Activated CD8-positive, alpha-beta memory T cell treated with anti-CD3 and anti-CD28 coated beads for 36 hours (primary cell): Measurements from ENCODE around the gene GIPC3. TPM values are rescaled to one million over a fixed set of nuclear protein-coding genes. Genes with fewer than 3 reads are reported as not detected.

Experiments used
- CTCF ChIA-PET: fragments of 350-600 bp; sonication (Branson Sonifier 250); formaldehyde crosslinking; loops from one replicate; lab custom pipeline; 2021; ENCODE audit warnings: antibody characterized with exemption; lab: Charles Lee
- POLR2A ChIA-PET: fragments of 350-600 bp; sonication (Branson Sonifier 250); formaldehyde crosslinking; loops from one replicate; lab custom pipeline; 2021; ENCODE audit warnings: antibody characterized with exemption; lab: Charles Lee
- total RNA-seq, 2 experiments: library from RNA; stranded (reverse); gene quantifications; one replicate each; pipeline ENCODE4 v1.2.3, GENCODE V29; 2021

Gene GIPC3
- total RNA-seq, 2 experiments from 2014 or later: 0.44 to 0.67 TPM

- ChIA-PET CTCF (interaction anchor here (1.0 to 1.1 kb wide), 2 partner anchors 13 to 19 kb away, joined by 3 to 4 read pairs; no protein-coding TSS in a partner anchor), POLR2A (interaction anchor here (0.6 kb wide), 1 partner anchor 101 kb away, joined by 4 read pairs; no protein-coding TSS in a partner anchor)
Observed at GRCh38 chr19:3608079-3608641, 22.9 kb downstream of the GIPC3 start.

GRCh38 chr19:3608750-3609322 is 23.6 kb downstream of the GIPC3 start:
- ChIA-PET CTCF (interaction anchor here (0.6 to 1.5 kb wide), 3 partner anchors 10 to 13 kb away, joined by 3 to 6 read pairs (median 4); no protein-coding TSS in a partner anchor), POLR2A (interaction anchor here (0.6 kb wide), 1 partner anchor 102 kb away, joined by 4 read pairs; no protein-coding TSS in a partner anchor)

- ChIA-PET CTCF (interaction anchor here (1.5 kb wide), 1 partner anchor 9 kb away, joined by 6 read pairs; no protein-coding TSS in a partner anchor), POLR2A (no interaction called here)
Observed at GRCh38 chr19:3609779-3610719, 24.8 kb downstream of the GIPC3 start.

- POLR2A ChIA-PET: no interaction called here
- CTCF ChIA-PET: no interaction called here
Observed at GRCh38 chr19:3610745-3611717, 25.8 kb downstream of the GIPC3 start.

GRCh38 chr19:3611841-3612240 is 26.6 kb downstream of the GIPC3 start:
- CTCF ChIA-PET: no interaction called here
- POLR2A ChIA-PET: no interaction called here

- CTCF ChIA-PET: no interaction called here
Observed at GRCh38 chr19:3612330-3612729, 27.1 kb downstream of the GIPC3 start.

GRCh38 chr19:3612901-3613741 is 27.8 kb downstream of the GIPC3 start:
- ChIA-PET CTCF (no interaction called here), POLR2A (no interaction called here)

More at GRCh38 chr19:3612330-3612729, 27.1 kb downstream of the GIPC3 start:
- POLR2A ChIA-PET: no interaction called here

- ChIA-PET POLR2A (no interaction called here), CTCF (no interaction called here)
Observed at GRCh38 chr19:3613818-3614661, 28.8 kb downstream of the GIPC3 start.

GRCh38 chr19:3614858-3615505 is 29.7 kb downstream of the GIPC3 start:
- POLR2A ChIA-PET: no interaction called here
- CTCF ChIA-PET: no interaction called here

- ChIA-PET POLR2A (no interaction called here), CTCF (interaction anchor here (1.3 kb wide), 1 partner anchor 29 kb away, joined by 6 read pairs; no protein-coding TSS in a partner anchor)
Observed at GRCh38 chr19:3615524-3616135, 30.4 kb downstream of the GIPC3 start.

GRCh38 chr19:3617463-3617862 is 32.2 kb downstream of the GIPC3 start:
- ChIA-PET POLR2A (no interaction called here), CTCF (no interaction called here)

GRCh38 chr19:3618144-3618810 is 33.0 kb downstream of the GIPC3 start:
- CTCF ChIA-PET: interaction anchor here (0.6 to 1.5 kb wide), 5 partner anchors 9 to 407 kb away, joined by 3 to 6 read pairs (median 4); no protein-coding TSS in a partner anchor
- POLR2A ChIA-PET: no interaction called here

GRCh38 chr19:3618811-3619630 is 33.7 kb downstream of the GIPC3 start:
- ChIA-PET POLR2A (no interaction called here), CTCF (interaction anchor here (0.6 to 1.6 kb wide), 6 partner anchors 10 to 408 kb away, joined by 3 to 6 read pairs (median 4); no protein-coding TSS in a partner anchor)

- ChIA-PET POLR2A (no interaction called here), CTCF (interaction anchor here (1.1 to 1.6 kb wide), 3 partner anchors 10 to 31 kb away, joined by 3 to 6 read pairs (median 4); no protein-coding TSS in a partner anchor)
Observed at GRCh38 chr19:3619631-3620012, 34.3 kb downstream of the GIPC3 start.
